ENCODE data around the gene VIL1. TPM values are rescaled to one million over a fixed set of nuclear protein-coding genes. Genes with fewer than 3 reads are reported as not detected.

VIL1 gene
- total and polyA plus RNA-seq, 2 of the 13 experiments (the other 11 are each of a cell fraction or from before 2014, with no cell fraction given), result 287 to 301 TPM

DNA sequence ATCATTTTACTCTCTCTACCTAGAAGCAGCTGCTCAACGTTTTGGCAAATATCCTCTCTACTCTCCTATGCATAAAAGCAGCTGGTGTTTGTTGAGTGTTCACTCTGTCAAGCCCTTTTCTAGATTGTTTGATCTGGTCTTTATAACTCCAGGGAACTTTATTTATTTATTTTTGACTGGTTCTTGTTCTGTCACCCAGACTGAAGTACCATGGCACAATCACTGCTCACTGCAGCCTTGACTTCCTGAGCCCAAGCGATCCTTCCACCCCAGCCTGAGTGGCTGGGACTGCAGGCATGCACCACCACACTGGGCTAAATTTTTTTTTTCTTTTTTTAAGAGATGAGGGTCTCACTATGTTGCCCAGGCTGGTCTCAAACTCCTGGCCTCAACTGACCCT lies 49.6 kb upstream of the VIL1 start:
- POLR2A ChIA-PET, result interaction anchor here (1.1 to 1.9 kb wide), 3 partner anchors 17 to 82 kb away, joined by 4 to 10 read pairs (median 4); no protein-coding TSS in a partner anchor
- under 1% methylated on average over 2 of the region's 2 CpGs for WGBS (ENCODE audit: low lambda C conversion rate)
- no peaks in the 10 kb centered on the region for H3K79me2 ChIP-seq (ENCODE audit: insufficient read depth, low read length)
- H3K4me1 ChIP-seq (ENCODE audit: insufficient read depth, low read length), result peaks cover 42% of the 10 kb centered on the region
- no peaks in the 10 kb centered on the region for H3K36me3 ChIP-seq (replicated peaks in 1 of 2; ENCODE audit: control insufficient read depth in 1 of 2, insufficient read depth in 2 of 2, low read length in 2 of 2)
- no peak overlapping the region for H3K4me3 ChIP-seq (replicated peaks in 1 of 3; ENCODE audit: insufficient read depth in 1 of 3, low read depth in 2 of 3, low read length in 3 of 3)
- no peaks in the 10 kb centered on the region for H4K20me1 ChIP-seq (ENCODE audit: insufficient read depth, low read length)
- intact Hi-C loops (cut with micrococcal nuclease; ENCODE audit: unreplicated experiment) (no loop called here), in situ Hi-C loops (cut with HindIII; ENCODE audit: extremely low pct_ligation_motif_present, low pct_unique_long_range_greater_than_20kb) (no loop called here)
- TF ChIP-seq MBNL3 (CRISPR knock-in tag; conservative IDR thresholded peaks at IDR 0.05), result no peak
- no peak for TF ChIP-seq WIZ (CRISPR knock-in tag; IDR thresholded peaks at IDR 0.05)
- no peak for TF ChIP-seq BRCA1 (CRISPR knock-in tag; IDR thresholded peaks at IDR 0.05)
- TF ChIP-seq, protein P1, sequence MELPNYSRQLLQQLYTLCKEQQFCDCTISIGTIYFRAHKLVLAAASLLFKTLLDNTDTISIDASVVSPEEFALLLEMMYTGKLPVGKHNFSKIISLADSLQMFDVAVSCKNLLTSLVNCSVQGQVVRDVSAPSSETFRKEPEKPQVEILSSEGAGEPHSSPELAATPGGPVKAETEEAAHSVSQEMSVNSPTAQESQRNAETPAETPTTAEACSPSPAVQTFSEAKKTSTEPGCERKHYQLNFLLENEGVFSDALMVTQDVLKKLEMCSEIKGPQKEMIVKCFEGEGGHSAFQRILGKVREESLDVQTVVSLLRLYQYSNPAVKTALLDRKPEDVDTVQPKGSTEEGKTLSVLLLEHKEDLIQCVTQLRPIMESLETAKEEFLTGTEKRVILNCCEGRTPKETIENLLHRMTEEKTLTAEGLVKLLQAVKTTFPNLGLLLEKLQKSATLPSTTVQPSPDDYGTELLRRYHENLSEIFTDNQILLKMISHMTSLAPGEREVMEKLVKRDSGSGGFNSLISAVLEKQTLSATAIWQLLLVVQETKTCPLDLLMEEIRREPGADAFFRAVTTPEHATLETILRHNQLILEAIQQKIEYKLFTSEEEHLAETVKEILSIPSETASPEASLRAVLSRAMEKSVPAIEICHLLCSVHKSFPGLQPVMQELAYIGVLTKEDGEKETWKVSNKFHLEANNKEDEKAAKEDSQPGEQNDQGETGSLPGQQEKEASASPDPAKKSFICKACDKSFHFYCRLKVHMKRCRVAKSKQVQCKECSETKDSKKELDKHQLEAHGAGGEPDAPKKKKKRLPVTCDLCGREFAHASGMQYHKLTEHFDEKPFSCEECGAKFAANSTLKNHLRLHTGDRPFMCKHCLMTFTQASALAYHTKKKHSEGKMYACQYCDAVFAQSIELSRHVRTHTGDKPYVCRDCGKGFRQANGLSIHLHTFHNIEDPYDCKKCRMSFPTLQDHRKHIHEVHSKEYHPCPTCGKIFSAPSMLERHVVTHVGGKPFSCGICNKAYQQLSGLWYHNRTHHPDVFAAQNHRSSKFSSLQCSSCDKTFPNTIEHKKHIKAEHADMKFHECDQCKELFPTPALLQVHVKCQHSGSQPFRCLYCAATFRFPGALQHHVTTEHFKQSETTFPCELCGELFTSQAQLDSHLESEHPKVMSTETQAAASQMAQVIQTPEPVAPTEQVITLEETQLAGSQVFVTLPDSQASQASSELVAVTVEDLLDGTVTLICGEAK (IDR thresholded peaks at IDR 0.05), result no peak
- TF ChIP-seq, protein P1 (CRISPR knock-in tag; IDR thresholded peaks at IDR 0.05), result no peak
- no peak for TF ChIP-seq NFE2L2 (IDR thresholded peaks at IDR 0.05; ENCODE audit: low read length)
- TF ChIP-seq, protein P2, sequence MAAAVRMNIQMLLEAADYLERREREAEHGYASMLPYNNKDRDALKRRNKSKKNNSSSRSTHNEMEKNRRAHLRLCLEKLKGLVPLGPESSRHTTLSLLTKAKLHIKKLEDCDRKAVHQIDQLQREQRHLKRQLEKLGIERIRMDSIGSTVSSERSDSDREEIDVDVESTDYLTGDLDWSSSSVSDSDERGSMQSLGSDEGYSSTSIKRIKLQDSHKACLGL (CRISPR knock-in tag; IDR thresholded peaks at IDR 0.05), result no peak
- TF ChIP-seq ZNF34 (CRISPR knock-in tag; IDR thresholded peaks at IDR 0.05; ENCODE audit: borderline replicate concordance), result no peak
- TF ChIP-seq ISX (CRISPR knock-in tag; conservative IDR thresholded peaks at IDR 0.05), result no peak
- TF ChIP-seq ZMYM4 (CRISPR knock-in tag; IDR thresholded peaks at IDR 0.05), result no peak
- no peak for TF ChIP-seq SSRP1 (CRISPR knock-in tag; IDR thresholded peaks at IDR 0.05)
- no peak for TF ChIP-seq FOXP1 (IDR thresholded peaks at IDR 0.05)
- no peak for TF ChIP-seq FOXP1 (CRISPR knock-in tag; IDR thresholded peaks at IDR 0.05)
- H3K27ac ChIP-seq (ENCODE audit: extremely low read length, insufficient read depth, low read length), result no peak overlapping the region
- ATAC-seq, result no peak
- BruUV-seq (replicated peaks), result no TSS peak
- H2AFZ ChIP-seq (ENCODE audit: low read length), result no peak overlapping the region
- peaks cover 2% of the 10 kb centered on the region in 2 experiments; a peak in 2 of 5 replicates for H3K27me3 ChIP-seq (ENCODE audit: control insufficient read depth in 1 of 2, insufficient read depth in 2 of 2, low read length in 2 of 2)
- no peak for DNase-seq (ENCODE audit: low spot score)
- CTCF ChIA-PET (ENCODE audit: low intra/inter-chr PET ratio, low total read pairs), result no interaction called here
- no peaks in the 10 kb centered on the region for H3K9me3 ChIP-seq (ENCODE audit: low read length)
- no peak overlapping the region for H3K4me2 ChIP-seq (ENCODE audit: low read depth, low read length)
- no peak overlapping the region for H3K9ac ChIP-seq (ENCODE audit: insufficient read depth, low read depth, low read length)
- no peak for FAIRE-seq

All from HepG2 (cell line).